ENCODE measurements around the gene ST3GAL3.

DNA sequence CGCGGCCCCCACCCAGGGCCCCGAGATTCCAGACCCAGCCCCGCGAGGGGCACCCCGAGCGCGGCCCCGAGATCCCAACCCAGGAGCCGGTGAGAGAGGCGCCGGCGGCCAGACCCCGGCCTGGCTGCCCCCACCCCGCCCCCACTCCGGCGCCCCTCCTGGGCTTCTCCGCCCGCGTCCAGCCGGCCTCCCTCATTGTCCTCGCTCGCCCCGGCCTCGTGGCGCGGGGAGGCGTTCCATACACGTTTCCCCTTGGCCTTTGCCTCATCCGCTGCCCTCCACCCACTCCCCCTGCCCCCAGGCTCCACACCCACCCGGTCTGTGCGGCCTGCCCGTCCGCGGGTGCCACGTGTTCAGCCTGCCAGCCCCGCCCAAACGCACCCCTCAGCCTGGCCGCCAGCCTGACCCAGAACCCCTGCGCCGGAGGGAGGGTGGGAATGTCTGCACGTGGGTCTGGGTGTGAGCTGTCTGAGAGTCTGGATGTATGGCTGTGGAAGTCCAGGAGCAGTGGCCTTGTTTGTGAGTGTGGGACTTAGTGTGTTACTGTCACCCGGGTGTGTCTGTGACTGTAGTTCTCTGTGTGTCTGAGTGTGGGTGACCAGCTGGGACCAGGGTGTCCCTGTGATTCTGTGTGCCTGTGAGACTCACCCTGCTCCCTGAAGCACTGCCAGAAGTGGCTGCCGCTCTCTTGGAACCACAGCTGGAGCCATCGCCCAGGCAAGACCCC lies 272.4 kb downstream of the ST3GAL3 start:
- TF ChIP-seq CTCF (IDR thresholded peaks at IDR 0.05): no peak
- no peak for TF ChIP-seq POLR2A (IDR thresholded peaks at IDR 0.05)
